Tibial nerve (tissue), 4 donors: ENCODE measurements around the gene SNX18. TPM values are rescaled to one million over a fixed set of nuclear protein-coding genes. Genes with fewer than 3 reads are reported as not detected.
"Not testable (repeated sequence)": the region's sequence is repeated elsewhere in the genome, so short reads cannot be mapped to it uniquely, and the experiment has no call there.

ENCODE experiments used
- DNase-seq, 2 donors: peaks; one replicate each; pipeline ENCODE4 v3.0.0-alpha.2; 2019; ENCODE audit warnings: low spot score in 2 of 2
- H3K27ac ChIP-seq, 4 donors: fragments of 200-600 bp; sonication (generic) in 3 of 4; one replicate each; pipeline ENCODE4 v1.5.1; 2017 to 2019; ENCODE audit warnings: mild to moderate bottlenecking in 1 of 4
- H3K27me3 ChIP-seq, 2 donors: fragments of 200-600 bp; sonication (generic) in 1 of 2; one replicate each; pipeline versions ENCODE4 v1.5.1 to v1.6.0; 2017 to 2019
- H3K36me3 ChIP-seq, 3 donors: fragments of 200-600 bp; sonication (generic); one replicate each; pipeline ENCODE4 v1.5.1; 2018 to 2019
- H3K4me1 ChIP-seq, 4 donors: fragments of 200-600 bp; sonication (generic) in 3 of 4; one replicate each; pipeline ENCODE4 v1.5.1; 2017 to 2019
- H3K4me3 ChIP-seq, 4 donors: fragments of 200-600 bp; sonication (generic) in 3 of 4; one replicate each; pipeline ENCODE4 v1.5.1; 2017 to 2019; ENCODE audit warnings: mild to moderate bottlenecking in 1 of 4, moderate library complexity in 1 of 4
- H3K9me3 ChIP-seq, 4 donors: fragments of 200-600 bp; sonication (generic) in 3 of 4; one replicate each; pipeline ENCODE4 v1.5.1; 2017 to 2019
- CTCF ChIP-seq, 5 experiments: fragments of 200-600 bp in 3 of 5; fragments of 450-650 bp in 2 of 5; sonication (generic) in 3 of 5; IDR thresholded peaks; one replicate each; pipeline ENCODE4 v1.5.1; 2016 to 2019; ENCODE audit warnings: antibody characterized with exemption in 5 of 5, mild to moderate bottlenecking in 3 of 5, moderate library complexity in 2 of 5
- EP300 ChIP-seq, 2 donors: sonication (generic); formaldehyde crosslinking; IDR thresholded peaks; one replicate each; pipeline ENCODE4 v1.6.1; 2017; ENCODE audit warnings: antibody characterized with exemption in 2 of 2, mild to moderate bottlenecking in 1 of 2
- POLR2A ChIP-seq, 2 donors: fragments of 450-650 bp; IDR thresholded peaks; one replicate each; pipeline ENCODE4 v1.6.1; 2017; ENCODE audit warnings: antibody characterized with exemption in 2 of 2, mild to moderate bottlenecking in 2 of 2, moderate library complexity in 2 of 2
- WGBS, 2 donors: methylation state at CpG; one replicate each; pipeline ENCODE4 v1.1.5; 2018; 5-methylcytosine and 5-hydroxymethylcytosine counted together
- total RNA-seq, 4 donors: library from RNA; depleted of rRNA; stranded (reverse); fragments of >200 nt; gene quantifications; one replicate each; pipeline ENCODE4 v1.1.0, GENCODE V29; 2016

The SNX18 gene
- total RNA-seq, 4 donors from 2014 or later = 39.3 to 61.5 (median 45.6) TPM

- not testable (repeated sequence) for H3K27me3 ChIP-seq, H3K27ac ChIP-seq, H3K4me1 ChIP-seq, DNase-seq, H3K36me3 ChIP-seq, H3K9me3 ChIP-seq, H3K4me3 ChIP-seq
- WGBS, 2 donors = 20 to 30% methylated on average over 2 of the region's 2 CpGs
- peak in 1 of 5 experiments; percentile 9 for TF ChIP-seq CTCF (IDR thresholded peaks at IDR 0.05)
Measured at GRCh38 chr5:54489648-54489979, 27.9 kb upstream of the SNX18 start.

GRCh38 chr5:54491326-54491725 is 26.2 kb upstream of the SNX18 start:
- Histone ChIP-seq H3K36me3 (no peaks in the 10 kb centered on the region), H3K27me3 (no peaks in the 10 kb centered on the region), H3K4me3 (no peak overlapping the region), H3K9me3 (no peaks in the 10 kb centered on the region), H3K4me1 (peaks cover 0 to 5% (median 0%) of the 10 kb centered on the region in 4 donors), H3K27ac (no peak overlapping the region)
- TF ChIP-seq EP300 (IDR thresholded peaks at IDR 0.05) = no peak
- TF ChIP-seq POLR2A (IDR thresholded peaks at IDR 0.05) = no peak
- TF ChIP-seq CTCF (IDR thresholded peaks at IDR 0.05) = no peak
- DNase-seq = no peak
- WGBS, 2 donors = 79 to 100% methylated on average over 1 of the region's 1 CpG

- H3K4me3 ChIP-seq = no peak overlapping the region
- DNase-seq = no peak
- H3K27ac ChIP-seq = no peak overlapping the region
- WGBS, 2 donors = 5 to 8% methylated on average over 2 of the region's 2 CpGs
- H3K9me3 ChIP-seq = no peaks in the 10 kb centered on the region
- no peaks in the 10 kb centered on the region for H3K27me3 ChIP-seq
- no peak for TF ChIP-seq CTCF (IDR thresholded peaks at IDR 0.05)
- no peak for TF ChIP-seq POLR2A (IDR thresholded peaks at IDR 0.05)
- no peak for TF ChIP-seq EP300 (IDR thresholded peaks at IDR 0.05)
- no peaks in the 10 kb centered on the region for H3K36me3 ChIP-seq
- H3K4me1 ChIP-seq = peaks cover 0 to 5% (median 0%) of the 10 kb centered on the region in 4 donors
Measured at GRCh38 chr5:54492178-54492577, 25.4 kb upstream of the SNX18 start.

- no peak overlapping the region for H3K27ac ChIP-seq
- no peaks in the 10 kb centered on the region for H3K36me3 ChIP-seq
- no peak for DNase-seq
- H3K27me3 ChIP-seq = no peaks in the 10 kb centered on the region
- peaks cover 0 to 16% (median 0%) of the 10 kb centered on the region in 4 donors for H3K9me3 ChIP-seq
- H3K4me3 ChIP-seq = no peak overlapping the region
- TF ChIP-seq POLR2A (IDR thresholded peaks at IDR 0.05) = no peak
- peaks cover 0 to 5% (median 0%) of the 10 kb centered on the region in 4 donors for H3K4me1 ChIP-seq
Measured at GRCh38 chr5:54495027-54495426, 22.5 kb upstream of the SNX18 start.

- H3K27ac ChIP-seq = no peak overlapping the region
- peaks cover 0 to 34% (median 18%) of the 10 kb centered on the region in 4 donors for H3K4me1 ChIP-seq
- no peak for DNase-seq
- H3K36me3 ChIP-seq = no peaks in the 10 kb centered on the region
- H3K4me3 ChIP-seq = no peak overlapping the region
- no peak for TF ChIP-seq POLR2A (IDR thresholded peaks at IDR 0.05)
- TF ChIP-seq EP300 (IDR thresholded peaks at IDR 0.05) = no peak
- TF ChIP-seq CTCF (IDR thresholded peaks at IDR 0.05) = no peak
- 10 to 18% methylated on average over 4 of the region's 4 CpGs for WGBS, 2 donors
- no peaks in the 10 kb centered on the region for H3K27me3 ChIP-seq
- H3K9me3 ChIP-seq = no peaks in the 10 kb centered on the region
Measured at GRCh38 chr5:54514291-54514690, 3.3 kb upstream of the SNX18 start.

- Histone ChIP-seq H3K27ac (peak overlapping the region in 1 of 4 donors; percentile 8), H3K4me1 (peaks cover 0 to 41% (median 18%) of the 10 kb centered on the region in 4 donors), H3K9me3 (no peaks in the 10 kb centered on the region), H3K27me3 (no peaks in the 10 kb centered on the region), H3K4me3 (no peak overlapping the region), H3K36me3 (no peaks in the 10 kb centered on the region)
- TF ChIP-seq POLR2A (IDR thresholded peaks at IDR 0.05) = no peak
- TF ChIP-seq CTCF (IDR thresholded peaks at IDR 0.05) = no peak
- no peak for TF ChIP-seq EP300 (IDR thresholded peaks at IDR 0.05)
- WGBS, 2 donors = 28 to 38% methylated on average over 8 of the region's 8 CpGs
- no peak for DNase-seq
Measured at GRCh38 chr5:54514841-54515432, 2.6 kb upstream of the SNX18 start.
